OCI-LY7 (cell line): ENCODE data around the gene EPO. TPM values are rescaled to one million over a fixed set of nuclear protein-coding genes. Genes with fewer than 3 reads are reported as not detected.

Experiments used
- BruUV-seq: library from RNA; stranded (reverse); fragments of 400-500 nt; replicated peaks from 2 replicates; lab custom pipeline; 2021; lab: Mats Ljungman, UMichigan
- CTCF ChIA-PET: fragments of 300-600 bp; sonication (Branson Sonifier 250); formaldehyde crosslinking; loops from one replicate; lab custom pipeline; 2022; ENCODE audit warnings: antibody characterized with exemption; ENCODE audit not compliant: unreplicated experiment; lab: Charles Lee
- POLR2A ChIA-PET: fragments of 300-600 bp; sonication (Branson Sonifier 250); formaldehyde crosslinking; loops from one replicate; lab custom pipeline; 2022; ENCODE audit warnings: antibody characterized with exemption; lab: Charles Lee
- DNase-seq: peaks from one replicate; pipeline ENCODE4 v3.0.0-alpha.2; 2015; ENCODE audit warnings: low spot score
- H2AFZ ChIP-seq: fragments of 200-600 bp; sonication (generic), shearing (Covaris generic); 2 replicates; pipeline ENCODE4 v1.6.1; 2014; ENCODE audit warnings: mild to moderate bottlenecking, antibody characterized with exemption, low read length, moderate library complexity
- H3K27ac ChIP-seq: fragments of 200-600 bp; sonication (generic); 2 replicates; pipeline ENCODE4 v1.5.1; 2014; ENCODE audit warnings: mixed run types, low read depth, mild to moderate bottlenecking, moderate library complexity, low read length, inconsistent platforms; ENCODE audit not compliant: poor library complexity, severe bottlenecking
- H3K36me3 ChIP-seq: fragments of 200-600 bp; sonication (generic); 2 replicates; pipeline ENCODE4 v1.6.1; 2014; ENCODE audit warnings: mild to moderate bottlenecking, antibody characterized with exemption, low read length, moderate library complexity, mixed read lengths; ENCODE audit not compliant: insufficient read depth
- H3K4me1 ChIP-seq: fragments of 200-600 bp; sonication (generic); 2 replicates; pipeline ENCODE4 v1.5.1; 2014; ENCODE audit warnings: mild to moderate bottlenecking, low read length; ENCODE audit not compliant: insufficient read depth, poor library complexity, severe bottlenecking
- H3K4me2 ChIP-seq: fragments of 200-600 bp; sonication (generic); 2 replicates; pipeline ENCODE4 v1.6.1; 2014; ENCODE audit warnings: mild to moderate bottlenecking, low read length
- H3K4me3 ChIP-seq: fragments of 200-600 bp; sonication (generic); 2 replicates; pipeline ENCODE4 v1.5.1; 2014; ENCODE audit warnings: mild to moderate bottlenecking, low read depth, low read length; ENCODE audit not compliant: poor library complexity, severe bottlenecking
- H3K79me2 ChIP-seq: fragments of 200-600 bp; sonication (generic); 2 replicates; pipeline ENCODE4 v1.6.1; 2016; ENCODE audit warnings: low read depth, mild to moderate bottlenecking, low read length, moderate library complexity, mixed read lengths; ENCODE audit not compliant: insufficient read depth
- H3K9me2 ChIP-seq: fragments of 200-600 bp; sonication (generic); 2 replicates; pipeline ENCODE4 v1.6.1; 2016; ENCODE audit warnings: mild to moderate bottlenecking, low read length, mixed read lengths; ENCODE audit not compliant: insufficient read depth
- H3K9me3 ChIP-seq: fragments of 200-600 bp; sonication (generic); 2 replicates; pipeline ENCODE4 v1.6.1; 2014; ENCODE audit warnings: mild to moderate bottlenecking, mixed run types, low read length, mixed read lengths
- H4K20me1 ChIP-seq: fragments of 200-600 bp; sonication (generic); 2 replicates; pipeline ENCODE4 v1.6.1; 2014; ENCODE audit warnings: mild to moderate bottlenecking, antibody characterized with exemption, low read length, moderate library complexity, mixed read lengths; ENCODE audit not compliant: insufficient read depth
- EZH2phosphoT487 ChIP-seq: fragments of 200-600 bp; sonication (generic); IDR thresholded peaks from 2 replicates; pipeline ENCODE4 v1.6.1; 2018; ENCODE audit warnings: low read depth, borderline replicate concordance, mild to moderate bottlenecking, mixed run types, antibody characterized with exemption, low read length, moderate library complexity, mixed read lengths
- intact Hi-C: fragments of 100-400 bp; cut with micrococcal nuclease; formaldehyde crosslinking; loops from one replicate; pipeline ENCODE4 v1.10.0; 2022; ENCODE audit not compliant: unreplicated experiment
- total RNA-seq, 2 experiments: library from RNA; depleted of rRNA in 1 of 2; stranded (reverse); fragments of >200 nt in 1 of 2; shearing (Covaris generic) in 1 of 2; gene quantifications; 2 replicates each; pipeline ENCODE4 v1.2.3, GENCODE V29; 2014 to 2022
- TF ChIP-seq, protein P1 (sequence below): fragments of 200-600 bp; sonication (generic); conservative IDR thresholded peaks from 2 replicates; pipeline ENCODE4 v1.5.1; 2014; ENCODE audit warnings: mild to moderate bottlenecking, antibody characterized with exemption, low read length, moderate library complexity, mixed read lengths

The EPO gene
- total RNA-seq, 2 experiments from 2014 or later, result 0.13 TPM; not detected in 1

DNA sequence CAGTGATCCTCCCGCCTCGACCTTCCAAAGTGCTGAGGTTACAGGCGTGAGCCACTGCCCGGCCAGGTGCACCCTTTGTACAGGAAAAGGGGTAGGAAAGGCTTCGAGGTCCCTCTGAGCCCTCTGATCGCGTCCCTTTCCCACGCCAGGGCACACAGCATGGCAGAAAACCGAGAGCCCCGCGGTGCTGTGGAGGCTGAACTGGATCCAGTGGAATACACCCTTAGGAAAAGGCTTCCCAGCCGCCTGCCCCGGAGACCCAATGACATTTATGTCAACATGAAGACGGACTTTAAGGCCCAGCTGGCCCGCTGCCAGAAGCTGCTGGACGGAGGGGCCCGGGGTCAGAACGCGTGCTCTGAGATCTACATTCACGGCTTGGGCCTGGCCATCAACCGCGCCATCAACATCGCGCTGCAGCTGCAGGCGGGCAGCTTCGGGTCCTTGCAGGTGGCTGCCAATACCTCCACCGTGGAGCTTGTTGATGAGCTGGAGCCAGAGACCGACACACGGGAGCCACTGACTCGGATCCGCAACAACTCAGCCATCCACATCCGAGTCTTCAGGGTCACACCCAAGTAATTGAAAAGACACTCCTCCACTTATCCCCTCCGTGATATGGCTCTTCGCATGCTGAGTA is 13.5 kb upstream of the EPO start:
- POLR2A ChIA-PET, result interaction anchor here (2.4 kb wide), 1 partner anchor 11 kb away, joined by 28 read pairs; no protein-coding TSS in a partner anchor
- H3K4me1 ChIP-seq, result peaks cover 18% of the 10 kb centered on the region
- H3K9me3 ChIP-seq, result no peaks in the 10 kb centered on the region
- CTCF ChIA-PET, result interaction anchor here (1.1 kb wide), 1 partner anchor 15 kb away, joined by 13 read pairs; no protein-coding TSS in a partner anchor
- peak overlapping the region; percentile 96 for H3K4me2 ChIP-seq
- peak overlapping the region; percentile 88 for H3K27ac ChIP-seq
- no peaks in the 10 kb centered on the region for H3K9me2 ChIP-seq
- H2AFZ ChIP-seq, result peak overlapping the region; percentile 72; the same call in 1 of the 2 replicates
- peaks cover 28% of the 10 kb centered on the region for H3K36me3 ChIP-seq
- intact Hi-C loops, result loop anchor here (5.0 kb wide), 1 partner anchor 91 kb away; no protein-coding TSS in a partner anchor
- no peak for DNase-seq
- H3K79me2 ChIP-seq, result peaks cover 25% of the 10 kb centered on the region
- no TSS peak for BruUV-seq
- TF ChIP-seq, protein P1, sequence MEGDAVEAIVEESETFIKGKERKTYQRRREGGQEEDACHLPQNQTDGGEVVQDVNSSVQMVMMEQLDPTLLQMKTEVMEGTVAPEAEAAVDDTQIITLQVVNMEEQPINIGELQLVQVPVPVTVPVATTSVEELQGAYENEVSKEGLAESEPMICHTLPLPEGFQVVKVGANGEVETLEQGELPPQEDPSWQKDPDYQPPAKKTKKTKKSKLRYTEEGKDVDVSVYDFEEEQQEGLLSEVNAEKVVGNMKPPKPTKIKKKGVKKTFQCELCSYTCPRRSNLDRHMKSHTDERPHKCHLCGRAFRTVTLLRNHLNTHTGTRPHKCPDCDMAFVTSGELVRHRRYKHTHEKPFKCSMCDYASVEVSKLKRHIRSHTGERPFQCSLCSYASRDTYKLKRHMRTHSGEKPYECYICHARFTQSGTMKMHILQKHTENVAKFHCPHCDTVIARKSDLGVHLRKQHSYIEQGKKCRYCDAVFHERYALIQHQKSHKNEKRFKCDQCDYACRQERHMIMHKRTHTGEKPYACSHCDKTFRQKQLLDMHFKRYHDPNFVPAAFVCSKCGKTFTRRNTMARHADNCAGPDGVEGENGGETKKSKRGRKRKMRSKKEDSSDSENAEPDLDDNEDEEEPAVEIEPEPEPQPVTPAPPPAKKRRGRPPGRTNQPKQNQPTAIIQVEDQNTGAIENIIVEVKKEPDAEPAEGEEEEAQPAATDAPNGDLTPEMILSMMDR, result no peak
- TF ChIP-seq EZH2phosphoT487, result no peak
- H4K20me1 ChIP-seq, result 0 out of 2 replicates have a peak, but pooled peaks cover 6% of the 10 kb centered on the region
- peak overlapping the region; percentile 99 for H3K4me3 ChIP-seq

DNA sequence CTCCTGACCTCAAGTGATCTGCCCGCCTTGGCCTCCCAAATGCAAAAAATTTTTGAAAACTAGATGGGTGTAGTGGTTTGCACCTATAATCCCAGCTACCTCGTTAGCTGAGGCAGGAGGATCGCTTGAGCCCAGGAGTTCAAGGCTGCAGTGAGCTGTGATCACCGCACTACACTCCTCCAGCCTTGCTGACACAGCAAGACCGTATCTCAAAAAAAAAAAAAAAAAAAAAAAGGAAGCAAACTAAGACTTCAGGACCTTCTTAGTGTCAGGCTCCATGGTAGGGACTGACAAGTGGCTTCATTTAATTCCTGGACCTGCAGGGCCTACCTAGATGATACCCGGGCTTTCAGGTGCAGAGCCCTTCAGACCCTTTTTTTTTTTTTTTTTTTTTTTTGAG is 11.9 kb upstream of the EPO start:
- Histone ChIP-seq H3K79me2 (peaks cover 25% of the 10 kb centered on the region), H3K9me2 (no peaks in the 10 kb centered on the region), H3K27ac (no peak overlapping the region), H3K36me3 (peaks cover 28% of the 10 kb centered on the region), H3K4me1 (peaks cover 18% of the 10 kb centered on the region), H4K20me1 (0 out of 2 replicates have a peak, but pooled peaks cover 6% of the 10 kb centered on the region), H2AFZ (no peak overlapping the region), H3K4me2 (no peak overlapping the region), H3K4me3 (no peak overlapping the region), H3K9me3 (no peaks in the 10 kb centered on the region)
- ChIA-PET POLR2A (interaction anchor here (0.6 to 1.3 kb wide), 2 partner anchors 96 to 1247 kb away, joined by 3 read pairs; partner anchors contain the start of gene MOSPD3), CTCF (no interaction called here)
- intact Hi-C loops, result loop anchor here (5.0 kb wide), 1 partner anchor 89 kb away; no protein-coding TSS in a partner anchor
- no peak for TF ChIP-seq EZH2phosphoT487
- TF ChIP-seq, protein P1, result no peak
- DNase-seq, result no peak
- no TSS peak for BruUV-seq

DNA sequence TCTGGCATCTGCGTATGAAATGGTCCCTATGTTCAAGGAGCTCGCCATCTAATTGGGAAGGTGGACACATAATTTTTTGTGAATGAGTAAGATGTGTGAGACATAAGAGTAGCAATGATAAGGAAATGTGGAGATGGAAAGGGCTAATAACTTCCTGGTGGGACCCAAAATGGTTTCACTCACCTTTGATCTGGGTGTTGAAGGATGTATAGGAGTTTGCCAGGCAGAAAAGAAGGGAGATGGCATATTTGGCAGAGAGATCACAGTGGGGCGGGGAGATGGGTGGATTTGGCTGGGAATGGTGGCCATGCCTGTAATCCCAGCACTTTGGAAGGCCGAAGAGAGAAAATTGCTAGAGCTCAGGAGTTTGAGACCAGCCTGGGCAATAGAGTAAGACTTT is 9.8 kb upstream of the EPO start:
- H3K27ac ChIP-seq, result no peak overlapping the region
- H3K9me2 ChIP-seq, result no peaks in the 10 kb centered on the region
- H3K4me2 ChIP-seq, result no peak overlapping the region
- intact Hi-C loops, result no loop called here
- 0 out of 2 replicates have a peak, but pooled peaks cover 6% of the 10 kb centered on the region for H4K20me1 ChIP-seq
- H3K9me3 ChIP-seq, result no peaks in the 10 kb centered on the region
- ChIA-PET CTCF (no interaction called here), POLR2A (interaction anchor here (0.6 to 0.7 kb wide), 2 partner anchors 90 to 227 kb away, joined by 3 read pairs; partner anchors contain the start of gene NYAP1)
- no peak overlapping the region for H2AFZ ChIP-seq
- peaks cover 25% of the 10 kb centered on the region for H3K79me2 ChIP-seq
- no TSS peak for BruUV-seq
- H3K4me3 ChIP-seq, result no peak overlapping the region
- H3K4me1 ChIP-seq, result peaks cover 12% of the 10 kb centered on the region
- TF ChIP-seq, protein P1, result no peak
- no peak for TF ChIP-seq EZH2phosphoT487
- peaks cover 28% of the 10 kb centered on the region for H3K36me3 ChIP-seq
- no peak for DNase-seq
